GM21390 (cell line): ENCODE results near the gene COG6.
A peak's percentile ranks its signal among the peaks of the same experiment; 100 is the strongest.

ENCODE experiments used
- ATAC-seq: cut with Tn5 transposase; IDR thresholded peaks from one replicate; pipeline ENCODE4 v1.9.1; 2021; ENCODE audit not compliant: unreplicated experiment

The COG6 gene

DNA sequence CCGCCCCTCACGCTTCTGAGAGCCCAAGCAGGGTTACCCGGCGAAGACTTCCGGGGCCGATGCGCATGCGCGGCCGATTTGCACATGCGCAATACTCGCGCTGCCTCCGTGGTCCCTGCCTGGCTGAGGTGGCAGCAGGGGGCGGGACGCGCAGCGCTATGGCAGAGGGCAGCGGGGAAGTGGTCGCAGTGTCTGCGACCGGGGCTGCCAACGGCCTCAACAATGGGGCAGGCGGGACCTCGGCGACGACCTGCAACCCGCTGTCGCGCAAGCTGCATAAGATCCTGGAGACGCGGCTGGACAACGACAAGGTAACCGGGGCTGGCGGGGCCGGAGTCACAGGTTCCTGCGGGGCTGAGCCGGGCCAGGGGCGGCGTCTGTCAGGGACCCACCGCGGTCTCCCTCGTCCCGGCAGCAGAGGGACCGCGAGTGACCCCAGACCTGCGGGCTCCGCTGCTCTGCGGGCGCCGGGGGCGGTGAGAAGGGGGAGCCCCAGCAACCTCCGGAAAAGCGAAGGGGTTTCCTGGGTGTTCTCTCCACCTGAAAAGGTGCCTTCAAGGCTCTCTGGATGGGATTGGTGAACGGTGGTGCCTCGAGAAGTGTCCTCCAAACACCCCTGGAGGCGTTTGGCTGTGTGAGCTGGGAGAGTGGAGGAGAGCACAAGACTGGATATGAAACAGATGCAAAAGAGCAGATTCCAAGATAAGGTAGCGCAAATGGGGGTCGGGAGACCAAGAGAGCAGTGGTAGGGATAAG is at the start of gene COG6:
Gene COG6, plus strand, starts transcription at position 94 of the 756 bp plus-strand sequence. Its CDS starts 65 bp downstream, at position 159.
- peak; percentile 94 for ATAC-seq

DNA sequence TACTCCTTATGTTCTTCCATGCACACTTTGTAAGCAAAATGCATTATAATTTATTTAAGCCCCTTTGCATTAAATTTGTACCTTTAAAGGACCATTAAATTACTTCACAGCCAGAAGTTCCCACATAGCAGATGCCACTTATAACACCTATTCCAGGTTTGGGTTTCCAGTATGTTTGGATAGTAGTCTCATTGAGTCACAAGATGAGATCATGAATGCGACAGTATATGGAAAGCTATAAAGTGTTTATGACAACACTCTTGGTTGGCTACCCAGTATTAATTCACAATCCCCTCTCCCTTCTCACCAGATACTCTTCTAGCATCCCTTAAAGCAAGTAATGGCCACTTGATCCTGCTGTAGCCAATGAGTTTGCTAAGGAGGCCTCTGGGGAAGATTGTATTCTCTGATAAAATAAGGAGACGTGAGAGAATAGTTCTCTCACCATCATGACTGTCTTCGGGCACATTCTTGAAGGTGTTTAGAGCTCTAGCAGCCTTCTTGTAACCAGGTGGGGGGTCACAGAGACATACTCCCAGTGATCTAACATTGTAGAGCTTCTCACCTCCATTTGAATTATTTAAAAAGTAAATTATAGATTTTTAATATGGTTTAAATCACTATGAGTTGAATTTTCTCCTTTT is 49.7 kb upstream of the COG6 start:
- ATAC-seq = no peak

DNA sequence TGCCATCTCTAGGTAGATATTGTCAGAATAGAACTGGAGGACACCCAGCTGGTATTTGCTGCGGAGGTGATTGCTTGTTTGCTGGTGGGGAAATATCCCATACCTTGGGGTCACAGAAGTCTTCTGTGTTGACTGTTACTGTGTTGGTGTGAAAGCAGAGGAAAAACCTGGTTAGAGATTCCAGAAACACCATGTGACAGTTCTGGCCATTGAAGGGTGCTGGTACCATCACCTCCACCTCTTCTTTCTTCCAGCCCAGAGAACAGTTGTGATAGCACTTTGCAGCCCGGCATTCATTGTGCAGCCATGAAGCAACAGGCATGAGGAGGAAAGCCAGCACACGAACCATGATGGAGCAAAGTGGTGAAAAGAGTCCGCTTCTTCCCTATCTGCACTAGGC is 47.6 kb upstream of the COG6 start:
- ATAC-seq = no peak

DNA sequence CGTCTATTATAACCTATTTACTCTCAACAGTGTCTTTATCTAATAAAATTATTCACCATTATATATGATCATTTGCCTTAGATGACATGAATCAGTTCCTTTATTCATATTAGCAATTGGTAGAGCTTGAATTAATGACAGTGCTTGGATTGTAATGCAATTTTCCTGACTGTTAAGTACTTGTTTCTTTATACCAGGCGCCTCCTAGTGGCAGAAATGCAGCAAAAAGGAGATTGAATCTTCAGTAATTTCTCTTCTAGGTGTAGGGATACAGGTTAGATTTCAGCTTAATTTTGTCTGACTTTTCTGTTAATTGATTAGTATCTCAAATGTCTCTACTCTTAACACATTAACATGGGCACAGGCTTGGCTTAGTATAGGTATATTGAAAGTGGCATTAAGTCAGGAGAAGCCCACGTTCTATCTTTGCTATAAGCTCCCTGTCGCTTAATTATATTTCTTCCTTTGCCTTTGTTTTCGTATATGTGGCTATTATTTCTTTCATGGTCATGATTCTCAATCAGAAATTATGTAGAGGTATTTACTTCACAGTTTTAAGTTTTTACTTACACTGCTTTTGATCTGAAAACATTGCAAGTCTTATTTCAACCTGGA is 43.3 kb upstream of the COG6 start:
- no peak for ATAC-seq

DNA sequence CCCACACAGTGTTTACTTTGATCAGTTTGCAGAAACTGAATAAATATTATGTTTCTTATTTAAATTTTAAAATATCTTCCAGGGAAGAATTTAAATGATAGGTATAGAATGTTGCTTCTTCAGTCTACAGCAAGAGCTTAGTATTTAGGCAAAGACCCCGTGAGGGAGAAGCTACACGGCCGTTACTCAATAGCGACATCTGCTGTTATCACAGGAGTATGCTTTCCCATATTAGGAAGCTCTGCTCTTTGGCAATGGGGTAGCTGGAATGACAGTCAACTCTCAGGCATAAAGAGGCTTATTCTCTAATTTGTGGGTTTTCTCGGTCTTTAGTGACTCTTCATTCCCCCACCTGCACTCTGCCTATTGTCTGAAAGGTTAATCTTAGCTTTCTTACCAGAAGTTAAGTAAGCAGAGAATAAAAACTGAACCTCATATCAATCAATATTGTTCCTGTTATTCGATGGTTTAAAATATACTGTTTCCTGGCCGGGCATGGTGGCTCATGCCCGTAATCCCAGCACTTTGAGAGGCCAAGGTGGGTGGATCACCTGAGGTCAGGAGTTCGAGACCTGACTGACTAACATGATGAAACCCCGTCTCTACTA is 39.3 kb upstream of the COG6 start:
- ATAC-seq = no peak

DNA sequence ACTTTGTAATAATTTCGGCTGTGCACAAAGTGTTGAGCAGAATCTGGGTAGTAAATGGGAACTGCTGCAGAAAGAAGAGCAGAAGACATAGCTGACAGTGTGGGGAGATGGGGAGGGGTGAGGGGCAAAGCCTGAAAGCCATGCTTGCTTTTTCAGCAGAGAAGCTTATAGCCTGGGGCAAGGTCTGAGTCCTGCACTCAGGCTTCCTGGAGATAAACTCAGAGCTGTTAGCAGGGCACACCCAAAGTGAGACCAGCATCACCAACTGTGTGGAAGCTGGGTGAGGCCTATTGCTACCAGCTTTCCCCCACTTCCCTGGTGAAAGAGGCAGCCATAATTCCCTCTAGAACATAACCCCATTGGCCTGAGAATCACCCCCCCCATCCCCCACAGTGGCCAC is 36.9 kb upstream of the COG6 start:
- ATAC-seq = no peak

DNA sequence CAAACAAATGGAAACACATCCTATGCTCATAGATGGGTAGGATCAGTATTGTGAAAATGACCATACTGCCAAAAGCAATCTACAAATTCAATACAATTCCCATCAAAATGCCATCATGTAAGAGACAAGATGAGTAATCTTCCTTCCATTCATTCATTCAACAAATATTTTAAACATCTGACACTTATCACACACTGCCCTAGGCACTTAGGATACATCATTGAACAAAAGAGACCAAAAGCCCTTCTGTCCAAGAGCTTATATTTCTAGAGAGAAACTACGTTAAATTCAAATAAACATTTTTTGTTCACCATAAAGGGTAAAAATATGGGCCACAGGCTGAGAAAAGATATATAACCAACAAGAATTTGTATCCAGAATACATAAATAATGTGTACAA is 32.0 kb upstream of the COG6 start:
- ATAC-seq = no peak

DNA sequence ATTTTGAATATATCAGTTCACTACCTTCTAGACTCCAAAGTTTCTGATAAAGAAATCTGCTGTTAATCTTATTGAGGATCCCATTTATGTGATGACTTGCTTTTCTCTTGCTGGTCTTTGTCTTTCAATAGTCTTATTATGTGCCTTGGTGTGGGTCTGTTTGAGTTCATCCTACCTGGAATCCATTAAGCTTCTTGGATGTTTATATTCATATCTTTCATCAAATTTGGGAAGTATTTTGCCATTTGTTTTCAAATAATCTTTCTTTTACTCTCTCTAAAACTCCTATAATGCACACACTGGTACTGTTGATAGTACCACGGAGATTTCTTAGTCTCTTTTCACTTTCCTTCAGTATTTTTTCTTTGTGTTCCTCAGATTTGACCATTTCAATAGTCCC is 24.2 kb upstream of the COG6 start:
- no peak for ATAC-seq

DNA sequence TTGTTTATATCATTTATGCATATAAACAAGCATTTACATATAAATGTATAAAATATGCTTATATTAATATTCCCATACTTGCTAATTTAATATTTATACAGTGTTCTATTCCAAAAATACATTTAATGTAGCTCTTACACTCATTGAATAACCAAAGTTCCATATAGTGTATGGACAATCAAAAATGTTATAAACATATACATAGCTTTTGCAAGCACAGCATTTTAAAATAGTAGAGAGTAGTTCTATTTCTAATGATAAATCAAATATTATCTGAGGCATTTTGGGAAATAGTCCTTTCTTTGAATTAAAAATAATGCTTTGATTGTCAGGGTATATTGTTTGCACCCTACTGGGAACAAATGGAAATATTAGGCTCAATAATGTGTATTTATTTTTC is 22.5 kb upstream of the COG6 start:
- ATAC-seq = no peak

DNA sequence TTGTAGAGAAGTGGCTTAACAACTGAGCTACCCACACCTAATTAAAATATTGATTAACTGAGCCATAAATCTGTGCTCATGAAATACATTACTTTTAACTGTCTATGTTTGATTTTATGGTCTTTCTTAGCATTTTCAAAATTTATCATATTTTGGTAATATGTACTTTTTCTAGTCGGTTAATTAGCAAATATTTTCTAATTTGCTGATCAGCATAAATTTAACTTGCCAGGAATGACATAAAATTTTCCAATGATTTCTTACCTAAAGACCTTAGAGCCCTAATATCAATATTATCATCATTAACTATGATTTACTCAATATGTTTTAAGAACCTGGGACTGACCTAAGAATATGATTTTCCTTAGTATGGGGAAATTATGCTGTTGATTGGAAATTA is 19.9 kb upstream of the COG6 start:
- ATAC-seq = no peak

DNA sequence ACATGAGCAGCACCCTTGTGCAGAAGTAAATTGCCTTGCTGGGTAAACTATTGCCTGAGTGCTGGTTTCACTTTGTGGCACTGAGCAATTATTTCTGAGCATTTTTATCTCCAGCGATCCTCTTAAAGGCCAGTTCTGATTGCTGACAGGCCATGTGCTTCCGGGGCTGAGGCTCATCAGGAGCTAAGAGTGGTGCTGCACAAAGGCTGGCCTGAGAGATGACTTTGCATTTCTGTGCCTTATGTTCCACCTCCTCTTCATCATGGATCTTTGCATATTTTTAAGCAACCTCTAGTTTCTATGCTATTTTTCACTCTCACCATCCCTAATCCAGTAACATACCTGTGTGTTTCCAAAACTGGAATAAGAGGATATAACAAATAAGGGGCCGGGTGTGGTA is 17.6 kb upstream of the COG6 start:
- ATAC-seq = no peak

DNA sequence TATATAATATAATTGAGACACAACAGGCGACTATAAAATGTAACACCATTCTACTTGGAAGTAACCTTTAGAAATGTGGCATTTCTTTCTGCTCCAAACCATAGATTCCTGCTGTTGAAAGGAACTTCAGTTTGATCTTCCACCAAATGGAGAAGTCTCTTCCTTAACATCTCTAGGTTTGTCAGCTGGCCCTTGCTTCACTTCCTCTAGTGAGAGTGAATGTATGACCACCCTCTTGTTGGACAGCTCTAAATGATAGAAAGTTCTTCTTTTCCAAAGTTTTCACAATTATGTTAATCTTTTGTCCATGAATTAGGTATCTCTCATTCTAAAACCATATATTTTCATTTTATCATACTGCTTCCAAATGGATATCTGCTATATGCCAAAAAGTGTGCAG is 13.8 kb upstream of the COG6 start:
- no peak for ATAC-seq

DNA sequence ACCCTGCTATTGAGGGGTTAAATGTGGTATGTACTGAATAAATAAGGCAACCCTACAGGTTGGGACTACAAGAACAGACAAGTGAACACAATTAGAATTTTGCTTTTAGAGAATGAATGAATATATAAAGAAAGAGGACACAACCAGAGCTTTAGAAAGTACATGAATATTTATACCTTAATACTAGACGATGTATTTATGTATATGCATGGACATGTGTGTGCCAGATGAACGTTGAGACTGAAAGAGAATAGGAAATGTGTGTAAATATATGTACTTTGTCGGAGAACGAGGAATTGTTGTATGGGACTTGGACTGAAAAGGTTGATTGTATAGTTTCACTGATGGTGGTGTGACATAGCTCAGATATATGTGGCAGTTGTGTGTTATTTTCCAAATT is 9.3 kb upstream of the COG6 start:
- ATAC-seq = no peak

DNA sequence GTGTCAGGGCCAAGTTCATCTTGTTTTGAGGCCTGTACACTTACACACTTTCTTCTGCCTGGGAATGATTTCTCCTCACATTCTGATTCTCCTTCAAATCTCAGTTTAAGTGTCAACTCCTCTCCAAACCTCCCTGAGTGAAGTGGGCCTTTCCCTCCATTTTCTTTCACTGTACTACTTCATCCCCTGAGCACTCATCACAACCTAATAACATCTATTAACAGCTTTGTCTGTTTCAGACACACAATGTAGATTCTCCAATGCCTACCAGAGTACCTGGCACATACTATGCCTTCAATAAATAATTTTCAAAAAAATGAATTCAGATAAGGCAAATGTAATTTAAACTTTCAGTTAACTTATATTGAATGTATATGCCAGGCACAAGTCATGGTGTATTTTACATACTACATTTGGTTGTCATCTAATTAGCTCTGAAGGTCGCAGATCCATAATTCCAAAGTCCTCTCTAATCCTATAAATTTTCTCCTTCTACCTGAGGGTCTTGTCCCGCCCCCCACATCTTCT is 357 bp upstream of the COG6 start:
- no peak for ATAC-seq

DNA sequence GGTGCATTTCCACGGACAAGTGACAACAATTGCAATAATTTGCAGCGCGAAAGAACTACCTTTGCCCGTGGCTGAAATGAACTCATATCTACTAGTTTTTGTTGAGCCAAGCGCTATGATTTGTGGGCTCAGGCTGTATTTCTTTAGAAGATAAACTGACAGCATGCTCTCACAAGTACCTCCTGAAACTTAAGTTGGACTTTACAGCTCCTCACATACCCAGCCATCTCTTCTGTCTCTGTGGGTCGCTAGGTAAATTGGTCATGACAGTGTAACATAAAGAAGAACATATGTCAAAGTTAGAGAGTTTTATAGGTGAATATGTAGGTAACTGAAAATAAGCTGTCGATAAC is 839 bp downstream of the COG6 start:
- peak; percentile 4 for ATAC-seq

DNA sequence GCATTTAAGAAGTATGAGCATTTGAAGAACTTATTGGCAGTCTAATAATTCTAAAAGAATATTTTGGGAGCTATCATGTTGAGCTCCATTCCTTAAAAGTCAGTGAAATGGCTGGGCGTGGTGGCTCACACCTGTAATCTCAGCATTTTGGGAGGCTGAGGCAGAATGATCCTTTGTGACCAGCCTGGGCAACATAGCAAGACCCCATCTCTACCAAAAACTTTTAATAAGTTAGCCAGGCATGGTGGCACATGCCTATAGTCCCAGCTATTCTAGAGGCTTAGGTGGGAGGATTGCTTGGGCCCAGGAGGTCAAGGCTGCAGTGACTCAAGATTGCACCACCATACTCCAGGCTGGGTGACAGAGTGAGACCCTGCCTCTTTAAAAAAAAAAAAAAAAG is 8.0 kb downstream of the COG6 start:
- ATAC-seq = no peak

DNA sequence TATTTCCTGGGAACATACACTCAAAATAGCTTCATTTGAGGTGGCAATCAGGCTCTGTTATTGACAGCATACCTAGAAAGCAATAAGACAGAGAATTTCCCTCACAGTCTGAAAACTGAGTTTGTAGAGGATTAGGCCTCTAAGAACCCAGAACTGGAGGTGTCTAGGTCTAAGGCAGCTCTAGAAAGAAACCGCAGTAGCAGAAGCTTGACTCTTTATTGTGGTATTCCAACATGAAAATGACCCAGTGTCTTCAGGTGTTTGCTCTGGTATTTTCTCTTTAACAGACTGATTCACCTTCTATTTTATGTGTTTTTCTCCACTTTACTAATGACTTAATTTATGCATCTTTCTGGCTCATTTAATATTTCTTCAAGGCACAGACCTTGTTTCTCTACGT is 8.5 kb downstream of the COG6 start:
- ATAC-seq = no peak

DNA sequence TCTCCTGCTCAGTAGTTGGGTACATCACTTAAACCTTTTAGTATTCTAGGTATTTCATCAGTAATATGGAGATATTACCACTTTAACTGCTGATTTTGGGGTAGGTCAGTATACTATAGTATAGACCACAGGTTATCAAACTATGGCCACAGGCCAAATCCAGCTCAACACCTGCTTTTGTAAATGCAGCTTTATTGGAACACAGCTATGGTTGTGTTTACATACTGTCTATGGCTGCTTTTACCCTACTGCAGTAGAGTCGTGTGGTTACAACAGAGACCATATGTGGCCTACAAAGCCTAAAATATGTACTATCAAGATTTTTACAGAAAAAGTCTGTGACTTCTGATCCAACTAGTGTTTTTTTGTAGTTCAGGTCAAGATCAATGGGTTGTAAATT is 10.3 kb downstream of the COG6 start:
- no peak for ATAC-seq

DNA sequence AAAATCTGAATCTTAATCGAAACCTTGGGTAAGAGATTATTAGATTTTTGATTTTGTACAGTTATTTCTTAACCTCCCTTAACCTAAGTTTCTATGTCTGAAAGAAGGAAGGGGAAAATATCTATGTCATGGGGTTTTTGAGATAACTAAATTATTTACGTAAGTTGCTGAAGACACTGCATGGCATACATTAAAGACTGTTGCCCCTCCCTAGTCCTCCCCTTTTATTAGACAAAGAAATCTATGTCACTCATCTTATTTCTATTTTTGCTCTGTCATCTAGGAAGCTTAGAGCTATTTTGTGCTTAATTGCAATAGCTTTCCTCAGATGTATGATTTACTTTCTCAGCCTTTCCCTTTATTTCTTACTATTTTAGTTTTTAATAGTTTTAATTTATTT is 15.0 kb downstream of the COG6 start:
- ATAC-seq = no peak

DNA sequence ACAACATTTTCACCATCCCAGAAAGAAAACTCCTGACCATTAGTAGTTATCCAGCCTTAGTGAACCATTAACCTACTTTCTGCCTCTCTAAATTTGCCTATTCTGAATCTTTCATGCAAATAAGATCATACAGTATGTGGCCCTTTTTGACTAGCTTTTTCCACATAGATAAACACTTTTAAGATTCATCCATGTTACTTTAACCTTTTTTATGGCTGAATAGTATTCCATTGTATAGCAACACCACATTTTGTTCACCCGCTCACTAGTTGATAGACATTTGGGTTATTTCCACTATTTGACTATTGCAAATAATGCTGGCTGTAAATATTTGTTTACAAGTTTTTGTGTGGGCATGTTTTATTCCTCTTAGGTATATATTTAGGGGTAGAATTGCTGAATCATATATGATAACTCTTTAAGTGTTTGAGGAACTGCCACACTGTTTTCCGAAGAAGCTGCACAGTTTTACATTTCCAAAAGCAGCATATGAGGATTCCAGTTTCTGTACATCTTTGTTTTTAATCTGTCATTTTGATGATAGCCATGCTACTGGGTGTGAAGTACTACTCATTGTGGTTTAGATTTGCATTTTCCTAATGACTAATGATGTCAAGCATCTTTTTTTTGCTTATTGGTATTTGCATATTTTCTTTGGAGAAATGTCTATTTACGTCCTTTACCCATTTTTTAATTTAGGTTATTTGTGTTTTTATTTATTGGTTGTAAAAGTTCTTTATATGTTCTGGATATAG is 17.1 kb downstream of the COG6 start:
- no peak for ATAC-seq

DNA sequence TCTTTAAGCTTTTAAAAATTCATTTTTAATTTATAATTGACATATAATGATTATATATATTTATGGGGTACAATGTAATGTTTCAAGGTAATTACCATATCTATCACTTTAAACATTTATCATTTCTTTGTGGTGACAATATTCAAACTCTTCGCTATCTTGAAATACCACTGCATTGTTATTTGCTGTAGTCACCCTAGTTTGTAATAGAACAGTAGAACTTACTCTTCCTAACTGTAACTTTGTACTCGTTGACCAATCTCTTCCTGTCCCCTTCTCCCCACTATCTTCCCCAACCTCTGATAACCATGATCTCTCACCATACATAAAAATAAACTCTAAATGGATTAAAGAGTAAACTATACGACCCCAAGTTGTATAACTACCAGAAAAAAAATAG is 20.4 kb downstream of the COG6 start:
- no peak for ATAC-seq
